Body of pancreas (tissue), 4 donors: ENCODE data around the gene LATS2.

Source experiments
- CTCF ChIP-seq, 7 experiments: fragments of 450-650 bp in 4 of 7; fragments of 200-600 bp in 3 of 7; sonication (generic) in 3 of 7; IDR thresholded peaks; one replicate each; pipeline ENCODE4 v1.5.1; 2016 to 2019; ENCODE audit warnings: antibody characterized with exemption in 7 of 7
- POLR2A ChIP-seq, 3 donors: fragments of 450-650 bp; IDR thresholded peaks; one replicate each; pipeline ENCODE4 v1.6.1; 2016; ENCODE audit warnings: antibody characterized with exemption in 3 of 3, mild to moderate bottlenecking in 2 of 3

- TF ChIP-seq CTCF (IDR thresholded peaks at IDR 0.05), result no peak
- TF ChIP-seq POLR2A (IDR thresholded peaks at IDR 0.05), result no peak
Measured at GRCh38 chr13:20995245-20995838, 66.0 kb downstream of the LATS2 start.
